ENCODE results near the gene CPNE4.
A peak's percentile ranks its signal among the peaks of the same experiment; 100 is the strongest.
"Not testable (repeated sequence)": the region's sequence is repeated elsewhere in the genome, so short reads cannot be mapped to it uniquely, and the experiment has no call there.

CPNE4 gene

GRCh38 chr3:131535131-131535530, 499.7 kb downstream of the CPNE4 start:
- no peak for DNase-seq (ENCODE audit: low spot score)

GRCh38 chr3:131532645-131533044, 502.2 kb downstream of the CPNE4 start:
- DNase-seq (ENCODE audit: low spot score) = no peak

- no peak for DNase-seq (ENCODE audit: low spot score)
Measured at GRCh38 chr3:131530843-131531242, 504.0 kb downstream of the CPNE4 start.

- no peak for DNase-seq (ENCODE audit: low spot score)
Measured at GRCh38 chr3:131530388-131530787, 504.4 kb downstream of the CPNE4 start.

- peak; percentile 4 for DNase-seq (ENCODE audit: low spot score)
Measured at GRCh38 chr3:131526801-131527347, 507.9 kb downstream of the CPNE4 start.

GRCh38 chr3:131518680-131519079, 516.1 kb downstream of the CPNE4 start:
- no peak for DNase-seq (ENCODE audit: low spot score)

DNA sequence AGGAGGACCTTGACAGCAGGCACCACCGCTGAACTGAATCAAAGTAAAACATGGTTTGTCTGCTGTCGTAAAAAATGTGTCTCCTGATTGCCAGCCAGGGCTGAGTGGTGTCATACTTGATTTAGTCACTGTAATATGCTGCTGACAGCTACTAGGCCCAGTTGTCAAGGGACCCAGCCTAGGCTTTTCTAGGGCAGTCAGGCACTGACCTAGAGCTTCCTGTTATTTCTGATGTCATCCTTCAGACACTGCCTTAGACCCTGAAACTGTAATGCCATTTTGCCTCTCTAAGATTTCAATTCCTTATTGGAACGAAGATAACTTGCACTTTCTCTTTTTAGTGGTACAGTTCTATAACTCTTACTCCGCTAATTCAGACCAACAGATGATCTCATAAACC, 529.4 kb downstream of the CPNE4 start:
- no peak for DNase-seq (ENCODE audit: low spot score)

DNA sequence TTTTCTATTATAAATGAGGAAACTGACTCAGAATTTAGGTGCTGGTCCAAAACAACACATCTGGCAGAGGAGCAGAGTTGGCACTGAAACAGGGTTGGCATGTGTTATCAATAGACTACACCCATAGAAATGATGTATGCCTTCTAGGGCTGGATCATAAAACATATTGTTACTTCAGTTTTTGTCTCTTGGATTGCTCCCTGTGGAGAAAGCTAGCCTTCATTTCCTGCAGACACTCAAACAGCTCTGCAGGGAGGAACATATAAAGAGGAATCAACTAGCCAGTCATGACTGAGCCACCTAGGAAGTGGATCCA, 531.5 kb downstream of the CPNE4 start:
- no peak for DNase-seq (ENCODE audit: low spot score)

DNA sequence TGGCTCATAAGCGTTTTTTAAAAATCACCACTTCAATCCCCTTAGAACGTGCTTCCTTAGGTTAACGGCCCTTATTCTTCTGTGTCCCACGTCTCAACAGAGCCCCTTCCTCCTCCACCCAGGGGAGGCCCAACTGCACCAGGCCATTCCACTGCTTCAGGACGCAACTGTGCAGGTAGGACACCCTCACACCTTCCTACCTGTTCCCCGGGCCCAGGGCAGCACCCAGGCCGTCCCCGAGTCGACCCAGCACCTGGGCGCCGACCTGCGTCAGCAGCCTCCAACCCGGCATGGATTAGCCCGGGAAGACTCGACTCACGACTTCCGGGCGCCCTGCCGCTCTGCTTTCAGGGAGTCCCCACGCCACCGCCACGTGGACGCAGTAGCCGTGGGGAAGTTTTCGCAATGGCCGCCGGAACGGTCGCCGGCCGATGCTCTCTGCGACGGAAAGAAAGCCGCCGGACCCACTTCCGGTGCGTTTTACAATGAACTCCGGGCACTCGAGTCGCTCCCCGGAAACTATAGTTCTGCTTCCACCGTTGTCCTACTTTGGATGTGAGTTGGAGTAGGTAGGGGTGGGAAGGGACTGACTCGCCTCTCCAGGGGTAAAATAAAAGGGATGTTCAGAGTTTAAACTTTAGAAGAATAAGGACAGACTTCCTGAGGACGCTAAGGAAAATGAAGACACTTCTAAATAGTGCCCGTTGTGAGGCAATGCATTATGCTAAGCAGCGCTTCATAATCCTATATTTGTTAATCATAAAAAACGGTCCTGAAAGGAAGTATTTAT, 532.1 kb downstream of the CPNE4 start, which contains the start of gene MRPL3:
Gene MRPL3, minus strand, starts transcription at position 442 of the 790 bp plus-strand sequence. Its CDS starts 150 bp downstream, at position 292.
- peak; percentile 88 for DNase-seq (ENCODE audit: low spot score)

GRCh38 chr3:131501949-131502348, 532.9 kb downstream of the CPNE4 start:
- DNase-seq (ENCODE audit: low spot score) = no peak

GRCh38 chr3:131494706-131495105, 540.1 kb downstream of the CPNE4 start:
- DNase-seq (ENCODE audit: low spot score) = no peak

DNA sequence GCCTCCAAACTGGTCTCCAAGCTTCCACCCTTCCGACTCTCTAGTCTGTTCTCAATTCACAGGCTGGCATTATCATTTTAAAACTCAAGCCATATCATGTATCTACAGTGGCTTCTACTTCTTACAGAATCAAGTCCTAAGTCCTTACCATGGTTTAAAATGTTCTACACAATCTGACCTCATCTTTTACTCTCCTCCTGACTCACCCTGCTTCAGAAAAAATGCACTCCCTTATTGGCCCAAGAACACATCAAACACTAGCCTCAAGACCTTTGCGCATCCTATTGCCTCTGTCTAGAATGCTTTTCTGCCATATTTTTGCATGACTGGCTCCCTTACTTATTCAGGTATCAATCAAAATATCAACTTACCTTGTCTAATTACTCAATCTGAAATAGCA, 543.0 kb downstream of the CPNE4 start:
- DNase-seq (ENCODE audit: low spot score) = no peak

DNA sequence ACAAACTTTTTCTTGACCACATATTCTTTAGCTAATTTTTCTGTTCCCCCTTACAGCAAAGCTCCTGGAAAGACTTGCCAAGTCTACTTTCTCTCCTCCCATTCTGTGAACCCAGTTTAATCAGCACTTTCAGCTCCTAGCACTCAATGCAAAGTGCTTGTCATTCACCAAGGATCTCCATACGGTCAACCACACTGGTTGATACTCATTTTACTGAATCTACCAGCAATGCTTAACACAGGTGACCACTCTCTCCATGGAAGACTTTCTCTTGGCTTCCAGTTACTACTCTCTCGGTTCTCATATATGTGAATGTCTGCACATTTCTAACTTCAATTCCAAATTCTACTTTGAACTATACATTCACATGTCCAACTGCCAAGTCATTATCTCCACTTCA, 543.7 kb downstream of the CPNE4 start:
- DNase-seq (ENCODE audit: low spot score) = no peak

GRCh38 chr3:131486545-131486944, 548.3 kb downstream of the CPNE4 start:
- DNase-seq (ENCODE audit: low spot score) = not testable (repeated sequence)

DNA sequence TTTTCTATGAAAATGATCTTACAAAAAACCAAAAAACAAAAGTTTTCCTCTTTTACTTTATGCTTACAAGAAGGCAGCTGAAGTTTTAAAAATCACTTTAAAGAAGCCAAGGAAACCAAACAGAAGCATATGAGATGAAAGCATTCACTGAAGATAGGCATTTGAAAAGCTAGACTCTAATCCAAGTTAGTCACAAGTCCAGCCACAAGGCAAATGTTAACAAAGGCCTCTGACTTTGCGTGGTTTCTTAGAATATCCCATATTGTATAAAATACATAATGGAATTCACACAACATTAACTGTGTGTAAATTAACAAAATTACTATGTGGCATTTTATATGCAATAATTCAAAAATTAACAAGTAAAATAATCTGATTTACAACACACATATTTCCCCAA, 549.7 kb downstream of the CPNE4 start:
- DNase-seq (ENCODE audit: low spot score) = no peak

DNA sequence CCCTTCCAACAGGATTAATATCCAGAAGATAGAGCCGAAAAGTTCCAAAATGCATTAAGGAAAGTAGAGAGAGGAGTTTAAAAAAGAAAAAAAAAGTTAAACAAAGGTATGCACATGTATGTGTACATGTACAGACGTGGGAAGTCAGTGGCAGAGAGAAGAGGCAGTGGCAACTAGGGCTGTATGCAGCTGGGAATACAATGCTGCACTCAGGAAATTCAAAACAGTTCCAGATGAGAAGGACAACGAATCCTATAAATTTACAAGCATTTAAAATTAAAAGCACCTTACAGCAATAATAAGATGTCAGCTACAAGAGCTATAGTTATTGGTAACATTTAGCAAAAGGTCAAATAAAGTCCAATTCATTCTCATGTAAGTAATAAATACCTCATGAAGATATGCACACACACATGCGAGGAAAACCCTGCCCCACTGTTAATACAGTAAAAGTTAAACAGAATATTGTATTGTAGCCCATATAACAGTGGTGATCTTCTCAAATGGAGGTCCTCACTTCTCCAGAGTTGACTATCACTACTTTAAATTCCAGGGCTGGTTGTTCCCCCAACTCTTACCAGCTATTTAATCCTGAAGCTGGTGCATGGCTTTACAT, 550.2 kb downstream of the CPNE4 start:
- DNase-seq (ENCODE audit: low spot score) = no peak

Measured in cerebellar cortex (tissue), 1 donor.